Colon (tissue), 2 donors: Measurements from ENCODE around the gene CRKL.
"Not testable (repeated sequence)": the region's sequence is repeated elsewhere in the genome, so short reads cannot be mapped to it uniquely, and the experiment has no call there.

ENCODE experiments used
- FAIRE-seq: peaks from 2 replicates; lab custom pipeline; 2012; peaks lifted over from hg19 to GRCh38; lab: Jason Lieb, UNC
- donor health status: control.
- donor health status: control.

The CRKL gene

GRCh38 chr22:20935049-20935448 lies 17.8 kb downstream of the CRKL start:
- FAIRE-seq = not testable (repeated sequence)

GRCh38 chr22:20935780-20936539 lies 18.8 kb downstream of the CRKL start:
- not testable (repeated sequence) for FAIRE-seq

GRCh38 chr22:20937031-20937793 lies 20.0 kb downstream of the CRKL start:
- no peak for FAIRE-seq

- FAIRE-seq = no peak
Observed at GRCh38 chr22:20937794-20938671, 20.8 kb downstream of the CRKL start.

- not testable (repeated sequence) for FAIRE-seq
Observed at GRCh38 chr22:20939457-20940185, 22.4 kb downstream of the CRKL start.

- no peak for FAIRE-seq
Observed at GRCh38 chr22:20940186-20940651, 23.0 kb downstream of the CRKL start.

GRCh38 chr22:20940904-20941385 lies 23.7 kb downstream of the CRKL start:
- FAIRE-seq = no peak

GRCh38 chr22:20942203-20942902 lies 25.1 kb downstream of the CRKL start:
- FAIRE-seq = not testable (repeated sequence)

GRCh38 chr22:20943104-20943933 lies 26.1 kb downstream of the CRKL start:
- no peak for FAIRE-seq

- no peak for FAIRE-seq
Observed at GRCh38 chr22:20944042-20944441, 26.8 kb downstream of the CRKL start.

GRCh38 chr22:20945578-20945934 lies 28.3 kb downstream of the CRKL start:
- no peak for FAIRE-seq

- FAIRE-seq = no peak
Observed at GRCh38 chr22:20946080-20946986, 29.1 kb downstream of the CRKL start.

GRCh38 chr22:20946991-20947390 lies 29.8 kb downstream of the CRKL start:
- no peak for FAIRE-seq

- no peak for FAIRE-seq
Observed at GRCh38 chr22:20948450-20948849, 31.2 kb downstream of the CRKL start.

GRCh38 chr22:20948989-20949388 lies 31.8 kb downstream of the CRKL start:
- no peak for FAIRE-seq

GRCh38 chr22:20949698-20950183 lies 32.5 kb downstream of the CRKL start:
- no peak for FAIRE-seq

- no peak for FAIRE-seq
Observed at GRCh38 chr22:20951151-20951931, 34.1 kb downstream of the CRKL start.

- FAIRE-seq = no peak
Observed at GRCh38 chr22:20951932-20952380, 34.7 kb downstream of the CRKL start.
